ENCODE measurements around the gene CPA3. TPM values are rescaled to one million over a fixed set of nuclear protein-coding genes. Genes with fewer than 3 reads are reported as not detected.

The CPA3 gene
- total RNA-seq, 4 donors from 2014 or later: 0.70 to 13.6 (median 5.8) TPM

DNA sequence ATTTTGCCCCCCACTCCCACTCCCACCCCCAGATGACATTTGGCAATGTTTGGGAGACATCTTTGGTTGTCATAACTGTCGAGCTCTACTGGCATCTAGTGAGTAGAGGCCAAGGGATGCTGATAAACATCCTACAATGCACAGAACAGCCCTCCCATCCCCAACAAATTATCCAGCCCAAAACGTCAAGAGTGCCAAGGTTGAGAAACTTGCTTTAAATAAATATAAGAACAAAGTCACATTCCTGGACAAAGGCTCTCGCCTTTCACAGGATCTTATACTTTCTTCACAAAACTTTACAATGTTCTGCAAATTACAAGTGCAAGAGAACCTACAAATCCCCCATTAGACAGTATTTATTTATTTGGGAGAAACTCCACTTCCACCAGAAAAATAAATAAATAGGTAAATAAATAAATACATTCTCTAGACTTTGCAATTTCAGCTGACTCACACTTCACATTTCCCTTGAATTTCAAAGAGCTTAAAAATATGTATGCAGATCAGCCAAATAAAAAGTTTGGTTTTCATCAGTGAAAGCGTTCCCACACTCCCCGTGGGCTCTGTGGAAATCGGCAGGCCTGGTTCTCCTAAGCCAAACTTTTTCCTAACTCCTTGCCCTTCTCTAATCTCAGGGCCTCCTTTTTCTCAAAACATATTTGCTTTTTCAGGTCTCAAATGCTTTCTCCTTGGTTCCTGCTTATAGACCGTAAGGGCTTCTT lies 12.7 kb upstream of the CPA3 start:
- Histone ChIP-seq H3K27me3 (no peaks in the 10 kb centered on the region), H3K4me1 (no peaks in the 10 kb centered on the region)

DNA sequence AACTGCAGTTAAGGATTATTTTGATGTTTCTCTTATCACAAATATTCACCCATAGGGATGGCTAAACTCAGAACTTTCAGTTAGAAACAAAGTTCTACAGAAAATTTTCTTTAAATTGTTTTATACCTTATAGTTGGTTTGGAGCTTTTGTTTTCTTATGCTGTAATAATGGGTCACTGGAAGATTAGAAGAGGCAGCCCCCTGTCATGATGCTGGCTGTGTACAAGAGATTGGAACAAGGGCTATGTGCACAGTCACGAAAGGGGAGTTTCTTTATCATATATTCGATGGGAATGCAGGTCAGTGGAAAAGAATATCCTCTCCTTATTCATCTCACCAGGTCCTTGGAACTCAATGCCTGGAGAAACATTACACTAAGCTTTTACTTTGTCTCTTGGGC lies 12.0 kb upstream of the CPA3 start:
- DNase-seq: no peak

More for the DNA sequence above, 12.7 kb upstream of the CPA3 start:
- TF ChIP-seq POLR2A (IDR thresholded peaks at IDR 0.05): no peak
- TF ChIP-seq, protein P1, sequence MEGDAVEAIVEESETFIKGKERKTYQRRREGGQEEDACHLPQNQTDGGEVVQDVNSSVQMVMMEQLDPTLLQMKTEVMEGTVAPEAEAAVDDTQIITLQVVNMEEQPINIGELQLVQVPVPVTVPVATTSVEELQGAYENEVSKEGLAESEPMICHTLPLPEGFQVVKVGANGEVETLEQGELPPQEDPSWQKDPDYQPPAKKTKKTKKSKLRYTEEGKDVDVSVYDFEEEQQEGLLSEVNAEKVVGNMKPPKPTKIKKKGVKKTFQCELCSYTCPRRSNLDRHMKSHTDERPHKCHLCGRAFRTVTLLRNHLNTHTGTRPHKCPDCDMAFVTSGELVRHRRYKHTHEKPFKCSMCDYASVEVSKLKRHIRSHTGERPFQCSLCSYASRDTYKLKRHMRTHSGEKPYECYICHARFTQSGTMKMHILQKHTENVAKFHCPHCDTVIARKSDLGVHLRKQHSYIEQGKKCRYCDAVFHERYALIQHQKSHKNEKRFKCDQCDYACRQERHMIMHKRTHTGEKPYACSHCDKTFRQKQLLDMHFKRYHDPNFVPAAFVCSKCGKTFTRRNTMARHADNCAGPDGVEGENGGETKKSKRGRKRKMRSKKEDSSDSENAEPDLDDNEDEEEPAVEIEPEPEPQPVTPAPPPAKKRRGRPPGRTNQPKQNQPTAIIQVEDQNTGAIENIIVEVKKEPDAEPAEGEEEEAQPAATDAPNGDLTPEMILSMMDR (IDR thresholded peaks at IDR 0.05): no peak
- Histone ChIP-seq H3K27ac (no peak overlapping the region), H3K4me3 (no peak overlapping the region), H3K9me3 (no peaks in the 10 kb centered on the region), H3K36me3 (no peaks in the 10 kb centered on the region)
- DNase-seq: no peak

DNA sequence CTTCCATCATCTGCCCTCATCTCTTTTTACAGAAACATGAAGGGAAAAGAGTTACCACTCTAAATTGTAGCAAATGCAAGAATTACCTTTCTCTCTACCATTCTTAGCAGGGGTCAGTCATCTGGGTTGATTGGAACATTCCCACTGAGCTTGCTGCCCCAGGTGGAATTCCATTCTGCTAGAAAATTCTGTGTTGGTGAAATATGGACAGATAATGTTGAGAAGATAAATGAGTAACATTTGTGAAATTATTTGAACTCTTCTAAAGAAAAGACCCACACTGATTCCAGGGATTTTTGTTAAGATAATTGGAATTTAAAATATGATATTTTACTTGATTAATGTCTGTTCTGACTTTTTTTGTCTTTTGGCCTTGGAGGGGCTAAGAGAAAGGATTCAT lies 11.0 kb upstream of the CPA3 start:
- no peak for DNase-seq
- H3K27ac ChIP-seq: no peak overlapping the region

More for the DNA sequence above, 12.0 kb upstream of the CPA3 start:
- Histone ChIP-seq H3K27me3 (no peaks in the 10 kb centered on the region), H3K9me3 (no peaks in the 10 kb centered on the region), H3K27ac (no peak overlapping the region), H3K4me3 (no peak overlapping the region), H3K4me1 (no peaks in the 10 kb centered on the region), H3K36me3 (no peaks in the 10 kb centered on the region)
- no peak for TF ChIP-seq POLR2A (IDR thresholded peaks at IDR 0.05)
- TF ChIP-seq, protein P1 (IDR thresholded peaks at IDR 0.05): no peak

DNA sequence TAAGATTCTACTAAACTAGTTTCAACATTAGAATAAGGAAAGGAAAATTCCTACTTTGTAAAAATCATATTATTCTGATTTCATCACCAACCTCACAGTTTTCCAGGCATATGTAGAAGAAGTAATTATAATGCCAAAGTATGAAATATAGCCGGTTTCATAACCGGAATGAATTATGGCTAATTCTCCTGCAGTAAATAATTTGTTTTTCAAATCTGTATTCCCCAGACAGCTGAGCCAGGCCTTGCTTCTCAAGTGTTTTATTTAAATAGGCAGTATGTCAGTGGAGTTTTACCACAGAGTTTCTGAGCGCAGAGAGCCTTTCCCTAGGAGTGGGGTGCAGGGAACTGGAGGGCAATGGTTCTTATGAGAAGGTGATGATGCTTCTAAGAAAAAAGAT lies 8.7 kb upstream of the CPA3 start:
- Histone ChIP-seq H3K9me3 (no peaks in the 10 kb centered on the region), H3K36me3 (no peaks in the 10 kb centered on the region), H3K27me3 (no peaks in the 10 kb centered on the region), H3K4me1 (no peaks in the 10 kb centered on the region), H3K27ac (no peak overlapping the region), H3K4me3 (no peak overlapping the region)
- DNase-seq: no peak
- TF ChIP-seq, protein P1 (IDR thresholded peaks at IDR 0.05): no peak
- no peak for TF ChIP-seq POLR2A (IDR thresholded peaks at IDR 0.05)

More for the DNA sequence above, 11.0 kb upstream of the CPA3 start:
- Histone ChIP-seq H3K27me3 (no peaks in the 10 kb centered on the region), H3K4me3 (no peak overlapping the region), H3K36me3 (no peaks in the 10 kb centered on the region), H3K4me1 (no peaks in the 10 kb centered on the region), H3K9me3 (no peaks in the 10 kb centered on the region)
- TF ChIP-seq, protein P1 (IDR thresholded peaks at IDR 0.05): no peak

DNA sequence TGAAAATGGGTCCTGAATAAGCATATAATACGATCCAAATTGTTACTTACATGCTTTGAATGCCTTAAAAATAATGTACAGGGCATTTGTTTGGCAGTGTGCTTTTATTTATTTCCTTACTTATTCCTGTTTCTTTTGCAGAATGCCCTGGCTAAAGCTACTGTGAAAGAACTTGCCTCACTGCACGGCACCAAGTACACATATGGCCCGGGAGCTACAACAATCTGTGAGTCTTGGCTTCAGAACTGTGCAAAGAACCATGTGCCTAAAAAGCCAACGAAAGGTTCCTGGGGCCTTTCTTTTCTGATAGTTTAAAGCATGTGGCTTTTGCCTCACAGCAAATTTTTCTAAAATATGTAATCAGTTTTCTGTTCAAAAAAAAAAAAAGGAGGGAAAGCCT lies 7.8 kb upstream of the CPA3 start:
- Histone ChIP-seq H3K36me3 (no peaks in the 10 kb centered on the region), H3K4me1 (no peaks in the 10 kb centered on the region), H3K27ac (no peak overlapping the region), H3K27me3 (no peaks in the 10 kb centered on the region), H3K4me3 (no peak overlapping the region), H3K9me3 (no peaks in the 10 kb centered on the region)
- TF ChIP-seq, protein P1 (IDR thresholded peaks at IDR 0.05): no peak
- TF ChIP-seq POLR2A (IDR thresholded peaks at IDR 0.05): no peak
- DNase-seq: no peak
